Measurements from ENCODE around the gene GAS7. TPM values are rescaled to one million over a fixed set of nuclear protein-coding genes. Genes with fewer than 3 reads are reported as not detected.
A peak's percentile ranks its signal among the peaks of the same experiment; 100 is the strongest.

GAS7 gene
- total and polyA plus RNA-seq, 2 of the 13 experiments (the other 11 are each of a cell fraction or from before 2014, with no cell fraction given), result 1.0 to 5.2 TPM

- no peaks in the 10 kb centered on the region for H3K4me1 ChIP-seq (ENCODE audit: insufficient read depth, low read length)
- H3K27ac ChIP-seq (ENCODE audit: extremely low read length, insufficient read depth, low read length), result no peak overlapping the region
- no peak overlapping the region for H2AFZ ChIP-seq (ENCODE audit: low read length)
- ChIA-PET CTCF (ENCODE audit: low intra/inter-chr PET ratio, low total read pairs) (no interaction called here), POLR2A (no interaction called here)
- BruUV-seq (replicated peaks), result no TSS peak
- no peak overlapping the region for H3K4me2 ChIP-seq (ENCODE audit: low read depth, low read length)
- no peaks in the 10 kb centered on the region for H3K79me2 ChIP-seq (ENCODE audit: insufficient read depth, low read length)
- DNase-seq (ENCODE audit: low spot score) (no peak), FAIRE-seq (no peak), ATAC-seq (no peak)
- 9% methylated on average over 4 of the region's 4 CpGs for WGBS (ENCODE audit: low lambda C conversion rate)
- H3K27me3 ChIP-seq (ENCODE audit: control insufficient read depth in 1 of 2, insufficient read depth in 2 of 2, low read length in 2 of 2), result peaks cover 0 to 18% of the 10 kb centered on the region in 2 experiments; a peak in 3 of 5 replicates
- no peak for TF ChIP-seq ZNF746 (CRISPR knock-in tag; IDR thresholded peaks at IDR 0.05)
- no peak for TF ChIP-seq ZNF253 (CRISPR knock-in tag; IDR thresholded peaks at IDR 0.05; ENCODE audit: borderline replicate concordance)
- TF ChIP-seq JDP2 (CRISPR knock-in tag; IDR thresholded peaks at IDR 0.05; ENCODE audit: borderline replicate concordance), result no peak
- H3K36me3 ChIP-seq (replicated peaks in 1 of 2; ENCODE audit: control insufficient read depth in 1 of 2, insufficient read depth in 2 of 2, low read length in 2 of 2), result no peaks in the 10 kb centered on the region
- in situ Hi-C loops (cut with HindIII; ENCODE audit: extremely low pct_ligation_motif_present, low pct_unique_long_range_greater_than_20kb), result loop anchor here (25.0 kb wide), 1 partner anchor 97 kb away; no protein-coding TSS in a partner anchor
- no peaks in the 10 kb centered on the region for H4K20me1 ChIP-seq (ENCODE audit: insufficient read depth, low read length)
- no peak overlapping the region for H3K9ac ChIP-seq (ENCODE audit: insufficient read depth, low read depth, low read length)
- intact Hi-C loops (cut with micrococcal nuclease; ENCODE audit: unreplicated experiment), result no loop called here
- no peak overlapping the region for H3K4me3 ChIP-seq (replicated peaks in 1 of 3; ENCODE audit: insufficient read depth in 1 of 3, low read depth in 2 of 3, low read length in 3 of 3)
- H3K9me3 ChIP-seq (ENCODE audit: low read length), result no peaks in the 10 kb centered on the region
These were observed 82.9 kb downstream of the GAS7 start for GRCh38 chr17:10115536-10115932.

- Histone ChIP-seq H2AFZ (ENCODE audit: low read length) (no peak overlapping the region), H3K27me3 (ENCODE audit: control insufficient read depth in 1 of 2, insufficient read depth in 2 of 2, low read length in 2 of 2) (peaks cover 0 to 18% of the 10 kb centered on the region in 2 experiments; a peak in 3 of 5 replicates), H3K4me2 (ENCODE audit: low read depth, low read length) (no peak overlapping the region), H3K27ac (ENCODE audit: extremely low read length, insufficient read depth, low read length) (no peak overlapping the region), H3K36me3 (replicated peaks in 1 of 2; ENCODE audit: control insufficient read depth in 1 of 2, insufficient read depth in 2 of 2, low read length in 2 of 2) (no peaks in the 10 kb centered on the region), H3K9ac (ENCODE audit: insufficient read depth, low read depth, low read length) (no peak overlapping the region), H4K20me1 (ENCODE audit: insufficient read depth, low read length) (no peaks in the 10 kb centered on the region), H3K4me1 (ENCODE audit: insufficient read depth, low read length) (no peaks in the 10 kb centered on the region), H3K4me3 (replicated peaks in 1 of 3; ENCODE audit: insufficient read depth in 1 of 3, low read depth in 2 of 3, low read length in 3 of 3) (no peak overlapping the region), H3K9me3 (ENCODE audit: low read length) (no peaks in the 10 kb centered on the region), H3K79me2 (ENCODE audit: insufficient read depth, low read length) (no peaks in the 10 kb centered on the region)
- POLR2A ChIA-PET, result no interaction called here
- WGBS (ENCODE audit: low lambda C conversion rate), result 5% methylated on average over 10 of the region's 11 CpGs
- FAIRE-seq, result no peak
- CTCF ChIA-PET (ENCODE audit: low intra/inter-chr PET ratio, low total read pairs), result no interaction called here
- intact Hi-C loops (cut with micrococcal nuclease; ENCODE audit: unreplicated experiment) (no loop called here), in situ Hi-C loops (cut with HindIII; ENCODE audit: extremely low pct_ligation_motif_present, low pct_unique_long_range_greater_than_20kb) (loop anchor here (25.0 kb wide), 1 partner anchor 97 kb away; no protein-coding TSS in a partner anchor)
- no peak for DNase-seq (ENCODE audit: low spot score)
- peak; percentile 68; the same call in 2 of the 3 replicates for ATAC-seq
- no TSS peak for BruUV-seq (replicated peaks)
- TF ChIP-seq CEBPB (IDR thresholded peaks at IDR 0.05; ENCODE audit: borderline replicate concordance, low read depth, low read length), result peak; percentile 86
- 0 out of 2 replicates have a peak, but pooled peaks have one; percentile 29 for TF ChIP-seq JUND (CRISPR knock-in tag; IDR thresholded peaks at IDR 0.05)
- TF ChIP-seq HOMEZ (CRISPR knock-in tag; IDR thresholded peaks at IDR 0.05; ENCODE audit: low read depth), result no peak
- no peak for TF ChIP-seq ZNF652 (CRISPR knock-in tag; IDR thresholded peaks at IDR 0.05; ENCODE audit: borderline replicate concordance, low read depth)
- TF ChIP-seq PATZ1 (CRISPR knock-in tag; IDR thresholded peaks at IDR 0.05), result peak; percentile 30; the same call in 1 of the 2 replicates
- TF ChIP-seq CEBPG (CRISPR knock-in tag; IDR thresholded peaks at IDR 0.05), result peak; percentile 44
- TF ChIP-seq FOSL1 (CRISPR knock-in tag; IDR thresholded peaks at IDR 0.05; ENCODE audit: borderline replicate concordance), result no peak
- TF ChIP-seq FOSL2 (CRISPR knock-in tag; IDR thresholded peaks at IDR 0.05), result peak; percentile 94
These were observed 83.4 kb downstream of the GAS7 start for GRCh38 chr17:10114931-10115535.
